ENCODE data around the gene CYB561D1.
"Not testable (repeated sequence)": the region's sequence is repeated elsewhere in the genome, so short reads cannot be mapped to it uniquely, and the experiment has no call there.

Gene CYB561D1
- 35.8 to 41.2 reads per million in 2 donors for total RNA-seq

DNA sequence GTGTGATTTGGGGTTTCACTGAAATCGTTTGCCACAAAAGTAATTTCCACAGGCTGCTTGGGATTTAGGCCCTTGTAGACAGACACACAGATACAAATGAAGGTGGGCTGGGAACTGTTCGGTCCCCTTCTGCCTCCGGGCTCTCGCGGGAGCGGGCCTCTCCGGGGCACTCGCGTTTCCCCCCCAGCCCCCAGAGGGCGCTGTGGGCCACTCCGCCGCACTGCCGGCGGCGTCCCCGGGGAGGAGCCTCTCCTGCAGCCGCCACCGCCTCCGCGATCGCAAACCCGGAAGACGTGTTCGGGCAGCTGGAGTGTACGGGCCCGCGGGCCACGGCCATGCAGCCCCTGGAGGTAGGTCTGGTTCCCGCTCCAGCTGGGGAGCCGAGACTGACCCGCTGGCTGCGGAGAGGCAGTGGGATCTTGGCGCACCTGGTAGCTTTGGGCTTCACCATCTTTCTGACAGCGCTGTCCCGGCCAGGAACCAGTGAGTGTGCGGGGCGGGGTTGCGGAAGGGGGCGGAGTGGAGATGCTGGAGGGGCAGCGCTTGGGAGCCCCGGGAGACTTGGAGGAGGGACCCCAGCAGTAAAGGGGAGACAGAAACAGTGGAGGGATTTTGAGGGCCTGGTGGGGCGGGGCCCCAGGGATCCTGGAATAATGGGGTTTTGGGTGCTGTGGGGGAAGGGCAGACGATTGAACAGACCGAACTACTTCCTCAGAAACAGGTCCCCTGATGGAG lies at the start of gene CYB561D1:
Gene CYB561D1, plus strand, starts transcription at position 290 of the 735 bp plus-strand sequence. Its CDS starts 46 bp downstream, at position 336.
- DNase-seq: peak; percentile 79

- no peak for DNase-seq
Observed at GRCh38 chr1:109444346-109444745, 49.5 kb upstream of the CYB561D1 start.

GRCh38 chr1:109445949-109446695 lies 47.8 kb upstream of the CYB561D1 start:
- DNase-seq: not testable (repeated sequence)

GRCh38 chr1:109447524-109447923 lies 46.4 kb upstream of the CYB561D1 start:
- DNase-seq: no peak

DNA sequence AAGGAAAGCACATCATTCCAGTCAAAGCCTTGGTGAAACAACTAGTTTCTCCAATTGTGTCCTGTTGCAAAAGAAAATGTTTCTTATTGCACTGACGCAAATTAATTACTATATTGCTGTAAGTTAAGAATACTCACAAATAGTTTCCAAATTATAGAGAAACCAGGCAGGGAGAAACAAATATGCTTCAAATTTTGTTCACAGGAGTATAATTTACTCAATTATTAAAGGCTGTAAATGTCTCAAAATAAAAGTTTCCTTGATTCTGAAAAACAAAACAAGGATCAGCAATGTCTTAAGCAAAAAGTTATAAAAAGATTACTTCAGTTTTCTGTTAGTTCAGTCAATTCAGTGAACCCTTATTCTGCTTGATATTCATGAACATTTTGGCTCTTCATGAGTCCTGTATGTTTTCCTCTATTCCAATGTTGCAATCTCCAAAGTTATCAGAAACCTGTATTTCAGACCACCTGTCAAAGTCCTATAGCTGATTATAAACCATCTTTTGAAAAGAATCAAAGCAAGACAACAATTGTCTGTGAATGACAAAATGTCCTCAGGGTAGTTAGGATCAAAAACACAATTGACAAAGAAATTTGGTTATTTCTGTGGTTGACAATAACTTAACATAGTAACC lies 39.3 kb upstream of the CYB561D1 start:
- no peak for DNase-seq

DNA sequence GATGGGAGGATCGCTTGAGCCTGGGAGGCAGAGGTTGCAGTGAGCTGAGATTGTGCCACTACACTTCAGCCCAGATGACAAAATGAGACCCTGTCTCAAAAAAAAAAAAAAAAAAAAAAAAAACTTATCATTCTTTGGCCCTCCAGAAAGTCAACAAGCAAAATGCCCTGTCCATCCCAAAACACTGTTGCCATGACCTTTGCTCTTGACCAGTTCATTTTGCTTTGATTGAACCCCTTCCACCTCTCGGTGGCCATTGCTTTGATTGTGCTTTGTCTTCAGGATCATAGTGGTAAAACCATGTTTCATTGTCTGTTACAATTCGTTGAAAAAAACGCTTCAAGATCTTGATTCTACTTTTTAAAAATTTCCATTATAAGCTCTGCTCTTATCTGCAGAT lies 36.1 kb upstream of the CYB561D1 start:
- DNase-seq: no peak

- no peak for DNase-seq
Observed at GRCh38 chr1:109466125-109466451, 27.8 kb upstream of the CYB561D1 start.

GRCh38 chr1:109466452-109467300 lies 27.2 kb upstream of the CYB561D1 start, which contains the start of gene SYPL2:
Gene SYPL2 (plus strand): TSS chr1:109466546. CDS start chr1:109466844, 298 bp downstream.
- DNase-seq: no peak

- DNase-seq: no peak
Observed at GRCh38 chr1:109467301-109467777, 26.6 kb upstream of the CYB561D1 start.

DNA sequence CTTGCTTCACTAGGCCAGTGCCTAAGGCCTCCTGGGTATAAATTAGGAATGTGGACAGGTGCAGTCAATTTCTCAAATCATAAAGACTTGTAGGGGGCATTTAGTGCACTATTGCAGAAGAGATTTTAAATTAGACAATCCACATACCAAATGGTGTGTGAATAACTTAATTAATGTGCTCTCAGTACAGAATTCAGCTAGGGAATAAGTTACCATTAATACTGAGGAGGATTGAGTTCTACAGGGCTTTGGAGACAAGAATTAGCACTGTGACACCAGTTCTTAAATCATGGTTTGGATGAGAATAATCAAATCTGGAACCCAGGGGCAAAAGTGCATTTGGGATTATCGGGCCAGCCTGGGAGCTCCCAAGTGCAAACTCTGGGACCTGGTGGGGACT lies 25.8 kb upstream of the CYB561D1 start:
- no peak for DNase-seq

DNA sequence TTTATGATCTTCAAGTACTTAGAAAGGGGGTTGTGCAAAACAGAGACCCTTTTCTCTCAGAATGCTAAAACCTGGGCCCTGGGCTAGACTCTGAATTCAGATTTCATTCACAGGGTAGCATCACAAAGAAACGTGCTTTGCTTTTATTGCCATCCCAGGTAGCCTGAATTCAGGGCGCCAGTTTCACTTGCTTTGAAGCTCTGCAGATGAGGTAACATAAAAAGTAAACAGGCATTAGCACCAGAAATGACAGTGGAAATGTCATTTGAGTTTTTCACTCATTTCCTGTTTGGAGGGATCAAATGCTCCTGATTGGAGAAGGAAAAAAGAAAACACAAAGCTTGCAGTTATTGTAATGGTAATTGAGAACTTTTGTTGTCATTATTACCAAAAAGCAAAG lies 25.0 kb upstream of the CYB561D1 start:
- no peak for DNase-seq

DNA sequence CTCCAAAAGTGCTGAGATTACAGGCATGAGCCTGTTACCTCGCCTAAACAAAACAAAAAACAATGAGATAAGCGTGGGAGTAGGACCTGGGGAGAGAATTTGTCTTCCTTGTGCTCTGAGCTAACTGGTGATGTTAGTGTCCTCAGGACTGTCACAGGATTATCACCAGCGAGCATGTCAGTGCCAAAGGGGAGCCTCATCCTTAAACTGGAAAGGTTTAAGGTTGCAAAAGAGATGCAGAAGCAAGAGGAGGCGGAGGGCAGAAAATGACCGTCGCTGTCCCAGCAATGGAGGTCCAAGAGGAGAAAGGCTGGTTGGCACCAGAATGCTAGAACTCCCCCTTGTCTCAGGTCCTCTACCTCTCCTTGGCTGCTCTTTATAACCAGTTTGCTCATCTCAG lies 23.6 kb upstream of the CYB561D1 start:
- no peak for DNase-seq

DNA sequence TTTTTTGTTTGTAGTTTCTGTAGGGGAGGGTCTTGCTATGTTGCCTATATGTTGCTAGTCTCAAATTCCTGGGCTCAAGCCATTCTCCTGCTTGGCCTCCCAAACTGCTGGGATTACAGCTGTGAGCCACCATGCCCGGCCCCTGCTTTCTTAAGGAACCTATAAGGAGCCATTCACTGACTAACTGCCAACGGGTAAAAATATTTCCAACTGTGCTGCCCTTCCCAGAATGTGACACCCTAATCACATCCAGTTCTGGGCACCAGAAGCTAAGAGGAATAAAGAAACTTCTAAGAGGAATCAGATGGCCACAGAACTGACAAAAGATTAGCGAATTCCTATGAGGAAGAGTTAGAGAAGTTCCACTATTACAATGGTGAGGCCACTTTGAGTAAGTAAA lies 21.1 kb upstream of the CYB561D1 start:
- no peak for DNase-seq

GRCh38 chr1:109473284-109474057 lies 20.4 kb upstream of the CYB561D1 start:
- DNase-seq: not testable (repeated sequence)

DNA sequence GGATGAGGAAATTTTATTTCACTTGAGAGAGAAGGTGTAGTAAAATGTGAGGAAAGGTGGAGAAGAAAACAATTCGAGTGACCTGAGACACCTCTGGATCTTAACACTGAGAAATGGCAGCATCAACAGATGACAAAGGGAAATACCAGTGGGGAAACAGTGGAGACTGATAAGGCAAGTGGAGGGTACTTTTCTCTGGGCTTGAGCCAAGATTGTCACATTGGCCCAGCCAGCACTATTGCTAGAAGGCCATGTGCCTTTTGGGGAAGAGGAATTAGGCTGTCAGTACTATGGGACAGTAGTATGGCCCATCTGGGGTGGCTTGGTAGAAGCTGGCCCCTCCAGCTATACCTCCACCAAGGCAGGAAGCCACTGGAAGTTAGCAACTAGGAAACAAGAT lies 19.2 kb upstream of the CYB561D1 start:
- no peak for DNase-seq

DNA sequence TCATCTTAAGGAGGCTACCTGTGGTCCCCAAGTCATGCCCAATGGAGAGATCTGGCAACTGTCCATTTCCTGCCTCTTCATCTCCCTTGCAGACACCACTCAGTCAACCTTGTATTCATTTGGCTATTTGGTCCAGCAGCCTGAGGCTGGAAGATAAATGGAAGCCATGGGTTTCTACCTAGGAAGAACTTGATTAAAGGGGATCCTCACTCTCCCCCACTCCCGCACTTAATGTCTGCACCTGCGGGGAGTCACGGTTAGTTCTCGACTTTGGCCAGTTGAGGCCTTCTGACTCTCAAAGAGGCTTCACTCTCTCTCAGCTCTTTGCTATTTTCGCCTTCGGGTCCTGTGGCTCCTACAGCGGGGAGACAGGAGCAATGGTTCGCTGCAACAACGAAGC lies 18.6 kb upstream of the CYB561D1 start:
- DNase-seq: no peak

GRCh38 chr1:109476825-109477224 lies 17.1 kb upstream of the CYB561D1 start:
- no peak for DNase-seq

GRCh38 chr1:109477821-109478220 lies 16.1 kb upstream of the CYB561D1 start:
- no peak for DNase-seq

- DNase-seq: no peak
Observed at GRCh38 chr1:109478806-109479205, 15.1 kb upstream of the CYB561D1 start.

GRCh38 chr1:109479311-109479710 lies 14.6 kb upstream of the CYB561D1 start:
- no peak for DNase-seq

DNA sequence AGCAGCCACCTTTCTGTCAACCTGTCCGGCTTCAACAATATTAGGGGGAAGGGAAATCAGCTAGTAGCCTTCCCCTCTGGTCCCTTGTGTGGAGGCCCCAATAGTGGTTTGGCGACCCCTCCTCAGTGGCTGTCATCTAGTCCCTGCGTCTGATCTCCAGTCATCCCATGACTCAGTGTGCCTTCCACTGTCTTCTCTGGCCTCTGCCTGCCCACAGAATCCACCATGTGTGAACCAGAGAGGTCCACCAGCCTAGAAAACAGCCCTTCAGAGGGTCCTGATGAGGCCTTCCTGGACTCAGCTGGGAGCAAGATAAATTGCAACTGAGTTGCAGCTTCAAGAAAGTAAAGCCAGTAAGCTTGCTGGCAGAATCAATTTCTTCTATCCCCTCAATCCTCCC lies 14.0 kb upstream of the CYB561D1 start:
- no peak for DNase-seq

- DNase-seq: no peak
Observed at GRCh38 chr1:109481646-109482045, 12.2 kb upstream of the CYB561D1 start.

Measured in activated gamma-delta T cell (primary cell).